GM18867 (cell line): ENCODE results near the gene TLK2.
"Not testable (repeated sequence)": the region's sequence is repeated elsewhere in the genome, so short reads cannot be mapped to it uniquely, and the experiment has no call there.

Experiments used
- ATAC-seq: cut with Tn5 transposase; IDR thresholded peaks from one replicate; pipeline ENCODE4 v1.9.1; 2021; ENCODE audit warnings: mild to moderate bottlenecking, moderate library complexity; ENCODE audit not compliant: unreplicated experiment

Gene TLK2

DNA sequence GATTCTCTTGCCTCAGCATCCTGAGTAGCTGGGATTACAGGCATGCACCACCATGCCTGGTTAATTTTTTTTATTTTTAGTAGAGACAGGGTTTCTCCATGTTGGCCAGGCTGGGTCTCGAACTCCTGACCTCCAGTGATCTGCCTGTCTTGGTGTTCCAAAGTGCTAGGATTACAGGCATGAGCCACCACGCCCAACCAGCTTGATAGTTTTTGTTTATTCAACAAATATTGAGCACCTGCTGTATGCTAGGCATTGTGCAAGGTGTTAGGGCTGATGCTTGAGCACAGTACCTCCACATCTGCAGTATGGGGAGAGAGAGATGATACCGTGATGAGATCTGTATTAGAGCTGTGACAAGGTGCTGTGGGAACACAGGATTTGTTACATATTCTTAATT, 3.9 kb downstream of the TLK2 start:
- ATAC-seq, result not testable (repeated sequence)

DNA sequence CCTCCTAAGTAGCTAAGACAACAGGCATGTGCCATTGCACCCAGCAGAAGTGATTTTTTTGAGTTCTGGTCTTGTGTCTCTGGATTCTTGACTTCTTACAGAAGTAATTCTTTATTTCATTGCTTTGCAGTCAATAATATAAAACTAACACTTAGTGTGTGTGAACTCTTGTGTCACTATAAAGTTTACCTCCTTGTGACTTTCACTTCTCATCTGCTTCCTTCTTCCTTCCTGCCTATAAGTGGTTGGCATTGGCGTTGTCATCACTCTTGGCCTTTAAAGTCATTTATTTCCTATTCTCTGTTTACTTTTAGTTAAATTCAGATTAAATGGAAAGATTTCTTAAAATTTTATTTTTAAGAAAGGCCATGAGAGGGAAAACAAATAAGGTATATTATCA, 12.4 kb downstream of the TLK2 start:
- not testable (repeated sequence) for ATAC-seq

DNA sequence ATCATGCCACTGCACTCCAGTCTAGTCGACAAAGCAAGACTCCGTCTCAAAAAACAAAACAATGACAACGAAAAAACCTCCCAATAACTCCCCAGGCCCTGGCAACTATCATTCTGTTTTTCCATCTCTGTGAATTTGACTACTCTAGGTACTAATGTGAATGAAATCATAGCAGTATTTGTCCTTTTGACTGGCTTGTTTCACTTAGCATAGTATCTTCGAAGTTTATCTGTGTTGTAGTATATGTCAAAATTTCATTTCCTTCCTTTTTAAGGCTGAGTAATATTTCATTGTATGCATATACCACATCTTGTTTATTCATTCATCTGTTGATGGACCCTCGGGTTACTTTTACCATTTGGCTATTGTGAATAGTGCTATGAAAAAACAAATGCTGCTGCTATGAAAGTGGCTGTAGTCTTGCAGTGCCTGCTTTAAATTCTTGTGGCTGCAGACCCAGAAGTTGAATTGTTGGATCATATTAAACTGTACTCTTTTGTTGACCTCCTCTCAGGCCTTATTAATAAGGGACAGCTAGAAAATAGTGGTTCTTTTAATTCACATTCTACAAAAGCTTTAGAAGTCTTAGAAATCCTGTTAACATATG, 14.5 kb downstream of the TLK2 start:
- not testable (repeated sequence) for ATAC-seq

DNA sequence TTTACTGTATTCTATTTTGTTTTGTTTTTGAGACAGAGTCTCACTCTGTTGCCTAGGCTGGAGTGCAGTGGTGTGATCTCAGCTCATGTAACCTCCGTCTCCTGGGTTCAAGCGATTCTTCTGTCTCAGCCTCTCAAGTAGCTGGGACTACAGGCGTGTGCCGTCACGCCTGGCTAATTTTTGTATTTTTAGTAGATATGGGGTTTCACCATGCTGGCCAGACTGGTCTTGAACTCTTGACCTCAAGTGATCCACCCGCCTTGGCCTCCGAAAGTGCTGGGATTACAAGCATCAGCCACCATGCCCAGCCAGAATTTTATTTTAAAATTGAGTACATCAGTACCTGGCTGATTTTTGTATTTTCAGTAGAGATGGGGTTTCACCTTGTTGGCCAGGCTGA, 15.4 kb downstream of the TLK2 start:
- not testable (repeated sequence) for ATAC-seq

DNA sequence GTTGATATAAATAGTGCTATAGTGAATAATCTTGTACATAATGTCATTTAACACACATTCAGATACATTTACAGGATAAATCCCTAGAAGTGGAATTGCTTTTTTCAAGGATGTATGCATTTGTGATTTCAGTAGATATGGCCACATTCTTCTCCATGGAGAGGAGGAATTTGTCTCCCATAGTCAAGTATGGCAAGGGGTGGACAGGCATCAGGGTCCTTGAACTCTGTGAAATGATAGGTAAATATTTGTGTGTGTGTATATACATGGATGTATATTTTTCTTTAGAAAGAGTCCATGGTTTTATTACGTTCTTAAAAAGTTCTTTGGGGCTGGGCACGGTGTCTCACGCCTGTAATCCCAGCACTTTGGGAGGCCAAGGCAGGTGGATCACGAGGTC, 17.7 kb downstream of the TLK2 start:
- ATAC-seq, result not testable (repeated sequence)

DNA sequence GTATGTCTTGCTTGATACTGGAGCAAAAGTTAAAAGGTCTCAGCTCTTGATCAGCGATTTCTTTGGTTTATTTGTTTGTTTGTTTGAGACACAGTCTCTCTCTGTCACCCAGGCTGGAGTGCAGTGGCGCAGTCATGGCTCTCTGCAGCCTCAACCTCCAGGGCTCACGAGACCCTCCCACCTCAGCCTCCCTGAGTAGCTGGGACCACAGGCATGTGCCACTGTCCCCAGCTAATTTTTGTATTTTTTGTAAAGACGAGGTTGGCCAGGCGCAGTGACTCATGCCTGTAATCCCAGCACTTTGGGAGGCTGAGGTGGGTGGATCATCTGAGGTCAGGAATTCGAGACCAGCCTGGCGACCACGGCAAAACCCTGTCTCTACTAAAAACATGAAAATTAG, 20.2 kb downstream of the TLK2 start:
- not testable (repeated sequence) for ATAC-seq

DNA sequence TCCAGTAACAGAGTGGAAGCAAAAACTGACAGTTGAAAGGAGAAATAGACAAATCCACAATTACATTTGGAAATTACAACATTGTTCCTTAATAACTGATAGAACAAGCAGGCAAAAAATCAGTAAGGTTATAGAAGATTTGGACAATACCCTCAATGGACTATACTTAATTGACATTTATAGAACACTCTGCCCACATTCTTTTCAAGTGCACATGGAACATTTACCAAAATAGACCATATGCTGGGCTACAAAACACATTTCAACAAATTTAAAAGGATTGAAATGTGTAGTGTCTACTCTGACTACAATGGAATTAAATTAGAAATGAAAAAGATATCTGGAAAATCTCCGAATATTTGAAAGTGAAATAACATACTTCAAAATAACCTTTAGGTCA, 21.8 kb downstream of the TLK2 start:
- not testable (repeated sequence) for ATAC-seq

DNA sequence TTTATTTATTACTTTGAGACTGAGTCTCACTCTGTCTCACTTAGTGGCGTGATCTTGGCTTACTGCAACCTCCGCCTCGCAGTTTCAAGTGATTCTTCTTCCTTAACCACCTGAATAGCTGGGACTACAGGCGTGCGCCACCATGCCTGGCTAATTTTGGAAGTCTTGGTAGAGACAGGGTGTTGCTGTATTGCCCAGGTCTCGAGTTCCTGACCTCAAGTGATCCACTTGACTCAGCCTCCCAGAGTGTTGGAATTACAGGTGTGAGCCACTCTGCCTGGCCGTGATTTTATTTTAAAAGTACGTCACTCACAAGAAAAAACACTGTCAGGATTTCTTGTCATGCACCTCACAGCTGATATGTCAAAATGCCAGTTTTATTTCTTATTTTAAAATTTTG, 26.2 kb downstream of the TLK2 start:
- not testable (repeated sequence) for ATAC-seq

DNA sequence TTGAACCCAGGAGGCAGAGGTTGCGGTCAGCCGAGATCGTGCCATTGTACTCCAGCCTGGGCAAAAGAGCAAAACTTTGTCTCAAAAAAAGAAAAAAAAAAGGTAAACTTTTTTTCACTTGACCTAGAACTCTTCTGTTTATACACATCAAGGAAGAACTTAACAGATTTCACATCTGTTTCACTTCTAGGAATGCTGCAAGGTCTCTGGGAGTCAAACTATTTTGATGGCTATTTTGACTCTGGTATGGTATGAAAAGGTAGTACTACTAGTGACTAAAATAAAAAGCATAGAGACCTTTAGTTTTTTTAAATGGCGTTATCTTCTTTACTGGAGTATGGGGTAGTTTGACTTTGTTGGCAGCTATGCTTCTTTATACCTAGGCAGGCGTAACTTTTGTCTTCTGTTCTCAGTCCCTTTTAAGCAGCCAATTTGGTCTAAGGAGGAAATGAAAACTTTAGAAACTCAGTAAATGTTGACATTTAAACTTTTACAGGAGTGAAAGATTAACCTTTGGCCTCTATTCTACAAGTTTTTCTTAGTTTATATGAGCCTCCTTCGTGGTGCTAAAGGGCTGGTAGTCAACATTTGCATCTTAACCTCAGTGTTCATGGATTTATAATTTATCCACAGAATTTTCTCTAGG, 28.7 kb downstream of the TLK2 start:
- not testable (repeated sequence) for ATAC-seq

DNA sequence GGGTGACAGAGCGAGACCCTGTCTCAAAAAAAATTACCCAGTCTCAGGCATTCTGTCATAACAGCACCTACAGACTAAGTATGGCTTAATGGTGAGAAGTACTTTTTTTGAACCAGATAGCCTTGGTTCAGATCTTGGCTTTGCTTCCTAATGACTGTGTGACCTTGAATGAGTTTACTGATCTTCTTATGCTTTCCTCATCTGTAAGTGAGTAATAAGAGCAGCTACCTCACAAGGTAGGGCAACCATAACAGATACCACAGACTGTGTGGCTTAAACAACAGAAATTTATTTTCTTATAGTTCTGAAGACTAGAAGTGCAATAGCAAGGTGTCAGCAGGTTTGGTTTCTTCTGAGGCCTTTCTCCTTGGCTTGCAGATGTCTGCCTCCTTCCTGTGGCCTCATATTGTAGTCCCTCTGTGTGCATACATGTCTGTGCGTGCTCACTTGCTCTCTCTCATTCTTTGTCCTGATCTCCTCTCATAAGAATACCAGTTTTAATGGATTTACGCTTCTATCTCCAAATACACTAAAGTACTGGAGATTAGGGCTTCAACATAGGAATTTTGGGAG, 31.7 kb downstream of the TLK2 start:
- not testable (repeated sequence) for ATAC-seq

DNA sequence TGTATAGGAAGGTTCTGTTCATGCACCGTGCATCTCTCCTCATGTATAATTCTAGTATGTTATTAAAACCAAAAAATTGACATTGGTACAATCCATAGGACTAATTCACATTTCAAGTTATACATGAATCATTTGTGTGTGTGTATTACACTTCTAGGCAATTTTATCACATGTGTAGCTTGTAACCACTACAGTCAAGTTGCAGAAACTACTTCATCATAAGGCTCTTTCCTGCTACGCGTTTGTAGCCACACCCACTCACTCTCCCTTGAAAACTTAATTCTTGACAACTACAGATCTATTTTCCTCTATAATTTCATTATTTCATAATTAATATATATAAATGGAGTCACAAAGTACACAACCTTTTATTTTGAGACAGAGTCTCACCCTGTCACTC, 32.4 kb downstream of the TLK2 start:
- ATAC-seq, result not testable (repeated sequence)

DNA sequence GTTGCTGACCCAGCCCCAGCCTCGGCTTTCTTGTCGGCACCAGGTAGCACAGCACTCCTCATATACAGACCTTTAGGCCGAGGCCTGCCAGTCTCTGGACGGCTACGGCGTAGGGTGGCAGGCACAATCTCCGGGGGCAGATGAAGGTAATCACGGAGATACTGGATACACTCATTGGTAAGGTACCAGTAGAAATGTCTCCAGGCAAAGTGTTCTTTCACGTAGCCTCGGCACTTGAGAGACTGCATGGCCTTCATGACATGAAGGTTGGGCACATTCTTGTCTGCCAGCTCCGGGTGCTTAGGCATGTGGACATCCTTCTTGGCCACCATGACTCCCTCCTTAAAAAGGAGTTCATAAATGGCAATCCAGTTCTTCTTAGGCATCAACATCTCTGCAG, 37.8 kb downstream of the TLK2 start:
- not testable (repeated sequence) for ATAC-seq

DNA sequence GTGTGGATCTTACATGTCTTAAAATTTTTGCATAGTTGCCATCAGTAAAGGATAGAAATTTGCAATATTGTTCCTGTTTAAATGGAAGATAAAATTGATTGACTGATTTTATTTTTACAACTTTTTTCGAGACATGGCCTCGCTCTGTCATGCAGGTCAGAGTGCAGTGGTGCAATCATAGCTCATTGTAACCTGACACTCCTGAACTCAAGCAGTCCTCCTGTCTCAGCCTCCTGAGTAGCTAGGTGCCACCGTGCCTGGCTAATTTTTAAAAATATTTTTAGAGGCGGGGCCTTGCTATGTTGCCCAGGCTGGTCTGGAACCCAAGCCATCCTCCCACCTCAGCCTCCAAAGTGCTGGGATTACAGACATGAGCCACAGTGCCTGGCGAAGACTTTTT, 42.7 kb downstream of the TLK2 start:
- ATAC-seq, result not testable (repeated sequence)

DNA sequence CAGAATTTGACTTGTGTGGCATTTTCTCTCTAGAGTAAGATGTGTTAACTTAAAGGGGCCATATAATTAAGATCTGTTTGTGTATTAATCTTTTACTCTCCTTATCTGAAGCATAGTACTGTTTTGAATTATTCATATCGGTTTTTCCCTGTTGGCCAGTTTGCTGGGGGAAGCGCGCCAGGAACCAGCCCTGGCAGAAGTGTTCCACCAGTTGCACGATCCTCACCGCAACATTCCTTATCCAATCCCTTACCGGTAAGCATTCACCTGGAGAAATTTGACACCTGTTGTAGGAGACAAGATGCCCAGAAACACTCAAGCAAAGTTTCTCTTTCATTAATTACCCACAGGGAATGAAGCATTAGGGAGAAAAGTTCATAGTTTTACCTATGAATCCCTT, 45.5 kb downstream of the TLK2 start:
- not testable (repeated sequence) for ATAC-seq

DNA sequence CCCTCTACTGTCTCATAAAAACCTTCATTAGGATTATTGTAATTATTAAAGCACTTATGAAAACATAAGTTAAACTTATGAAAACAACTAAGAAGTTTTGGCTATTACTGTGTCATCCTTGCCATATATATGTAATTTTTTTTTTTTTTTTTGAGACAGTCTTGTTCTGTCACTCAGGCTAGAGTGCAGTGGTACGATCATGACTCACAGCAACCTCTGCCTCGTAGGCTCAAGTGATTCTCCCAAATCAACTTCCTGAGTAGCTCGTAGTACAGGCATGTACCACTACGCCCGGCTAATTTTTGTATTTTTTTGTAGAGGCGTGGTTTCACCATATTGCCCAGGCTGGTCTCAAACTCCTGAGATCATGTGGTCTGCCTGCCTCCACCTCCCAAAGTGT, 46.7 kb downstream of the TLK2 start:
- ATAC-seq, result not testable (repeated sequence)

DNA sequence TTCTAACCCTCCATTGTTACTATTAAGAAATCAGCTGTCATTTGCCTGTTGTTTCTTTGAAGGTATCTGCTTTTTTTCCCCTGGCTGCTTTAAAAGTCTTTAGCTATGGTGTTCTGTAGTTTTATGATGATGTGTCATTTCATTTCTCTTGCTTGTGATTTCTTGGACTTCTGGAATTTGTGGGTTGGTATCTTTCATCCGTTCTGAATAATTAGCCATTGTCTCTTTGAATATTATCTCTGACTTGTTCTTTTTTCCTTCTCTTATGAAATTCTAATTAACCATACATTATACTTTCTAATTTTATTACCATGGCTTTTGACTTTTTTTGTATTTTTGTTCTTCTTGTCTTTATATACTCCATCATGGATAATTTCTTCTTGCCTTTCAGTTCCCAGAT, 52.3 kb downstream of the TLK2 start:
- ATAC-seq, result not testable (repeated sequence)

DNA sequence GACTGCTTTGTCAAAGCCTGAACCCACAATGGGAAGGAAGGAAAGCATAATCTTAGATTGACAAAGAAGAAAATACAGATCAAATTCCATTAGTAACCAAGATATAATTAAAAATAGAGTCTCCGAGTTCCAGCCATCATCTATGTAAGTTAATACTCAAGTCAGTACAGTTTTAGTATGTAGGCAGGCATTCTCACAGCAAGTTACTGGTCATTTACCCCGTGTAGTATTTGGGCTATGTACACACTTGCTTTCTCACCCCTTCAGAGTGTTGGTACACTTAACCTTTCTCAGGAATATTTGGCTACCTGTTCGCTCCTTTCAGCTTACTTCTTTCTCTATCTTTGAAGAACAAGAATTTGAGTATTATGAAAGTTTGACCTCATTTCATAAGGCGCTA, 57.9 kb downstream of the TLK2 start:
- ATAC-seq, result not testable (repeated sequence)

DNA sequence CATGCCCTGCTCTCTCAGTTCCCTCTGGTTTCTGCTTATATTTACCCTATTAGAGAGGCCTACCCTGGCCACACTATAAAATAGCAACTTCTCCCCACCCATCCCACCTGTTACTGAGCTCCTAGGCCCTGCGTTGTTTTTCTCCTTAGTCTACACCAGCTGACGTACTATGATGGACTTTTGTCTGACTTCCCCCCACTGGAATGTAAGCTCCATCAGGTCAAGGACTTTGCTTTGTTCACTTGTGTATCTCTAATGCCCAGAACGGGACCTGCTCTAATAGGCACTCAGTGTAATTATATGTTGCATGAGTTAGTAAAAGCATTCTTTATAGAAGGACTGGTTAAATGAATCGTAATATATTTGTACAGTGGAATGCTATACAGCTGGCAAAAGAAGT, 62.4 kb downstream of the TLK2 start:
- not testable (repeated sequence) for ATAC-seq

DNA sequence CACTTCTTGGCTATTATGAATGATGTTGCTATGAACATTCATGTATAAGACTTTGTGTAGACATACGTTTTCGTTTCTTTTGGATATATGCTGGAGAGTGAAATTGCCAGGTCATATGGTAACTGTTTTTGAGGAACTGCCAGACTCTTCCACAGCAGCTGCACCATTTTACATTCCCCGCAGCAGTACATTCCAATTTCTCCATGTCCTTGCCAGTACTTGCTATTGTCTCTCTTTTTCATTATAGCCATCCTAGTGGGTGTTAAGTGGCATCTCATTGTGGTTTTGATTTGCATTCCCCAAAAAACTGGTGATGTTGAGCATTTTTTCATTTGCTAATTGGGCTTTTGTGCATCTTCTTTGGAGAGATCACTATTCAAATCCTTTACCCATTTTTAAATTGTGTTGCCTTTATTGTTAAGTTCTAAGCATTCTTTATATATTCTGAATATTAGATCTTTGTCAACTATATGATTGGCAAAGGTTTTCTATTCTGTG, 64.7 kb downstream of the TLK2 start:
- ATAC-seq, result not testable (repeated sequence)

DNA sequence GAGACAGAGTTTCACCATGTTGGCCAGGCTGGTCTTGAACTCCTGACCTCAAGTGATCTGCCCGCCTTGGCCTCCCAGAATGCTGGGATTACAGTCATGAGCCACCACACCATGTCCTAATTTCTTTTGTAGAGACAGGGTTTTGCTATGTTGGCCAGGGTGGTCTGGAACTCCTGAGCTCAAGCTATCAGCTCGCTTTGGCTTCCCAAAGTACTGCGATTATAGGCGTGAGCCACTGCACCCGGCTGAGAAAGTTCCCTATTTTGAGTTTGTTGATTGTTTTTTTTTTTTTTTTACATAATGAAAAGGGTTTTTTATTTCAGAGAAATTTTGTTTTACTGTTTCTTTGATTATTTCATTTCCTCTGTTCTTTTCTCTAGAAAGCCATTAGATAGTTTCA, 67.4 kb downstream of the TLK2 start:
- not testable (repeated sequence) for ATAC-seq

DNA sequence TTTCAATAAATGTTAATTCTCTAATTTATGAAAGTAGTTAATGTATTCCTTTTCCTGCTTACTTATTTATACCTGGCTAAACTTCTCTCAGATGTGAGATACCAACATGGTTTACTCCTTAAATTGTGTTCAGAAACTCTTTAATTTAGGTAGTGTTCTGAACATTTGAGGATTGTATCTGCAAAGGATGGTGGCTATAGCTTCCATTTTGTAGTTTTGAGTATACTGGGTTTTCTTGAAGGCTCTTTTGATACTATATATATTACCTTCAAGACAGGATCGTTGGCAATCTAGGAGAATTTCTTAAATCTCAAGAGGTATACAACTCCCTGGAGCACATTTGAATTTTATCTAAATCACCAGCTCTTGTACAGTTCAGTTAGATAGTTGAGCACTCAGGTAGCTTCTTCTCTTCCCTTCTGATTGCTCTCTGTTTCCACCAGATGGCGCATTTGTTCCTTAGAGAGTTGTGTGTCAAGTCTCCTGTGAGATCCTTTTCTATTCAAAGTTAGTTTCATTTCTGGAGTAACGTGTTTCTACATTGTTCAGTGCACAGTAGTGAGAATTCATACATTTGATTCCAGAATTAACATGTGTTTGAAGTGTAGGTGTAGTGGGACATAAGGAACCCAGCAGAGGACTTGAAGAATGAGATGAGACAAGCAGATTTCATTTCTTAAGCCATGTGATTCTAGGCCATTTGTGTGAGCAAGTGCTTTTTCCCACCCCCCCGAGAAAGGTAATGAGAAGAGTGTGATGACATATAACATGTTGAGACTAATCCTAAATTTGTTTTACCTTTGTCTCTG, 74.4 kb downstream of the TLK2 start:
- peak; percentile 70 for ATAC-seq
